GM12878 (cell line): ENCODE results near the gene ALDH3B2. TPM values are rescaled to one million over a fixed set of nuclear protein-coding genes. Genes with fewer than 3 reads are reported as not detected.

Experiments
- ATAC-seq: fragments of 200-7000 bp; cut with Tn5 transposase; 3 replicates; pipeline ENCODE4 v1.9.1; 2020; ENCODE audit warnings: mild to moderate bottlenecking, moderate library complexity
- BruUV-seq: library from RNA; stranded (reverse); fragments of 400-500 nt; replicated peaks from 2 replicates; lab custom pipeline; 2021; lab: Mats Ljungman, UMichigan
- CTCF ChIA-PET: fragments of 300-600 bp; sonication (Branson Sonifier 250); formaldehyde crosslinking; extraction: SDS; loops from one replicate; lab custom pipeline; 2021; ENCODE audit warnings: inconsistent platforms; lab: Yijun Ruan, JAX
- POLR2A ChIA-PET: fragments of 350-600 bp; formaldehyde crosslinking; extraction: SDS; loops from one replicate; lab custom pipeline; 2021; ENCODE audit warnings: inconsistent platforms; lab: Charles Lee
- RAD21 ChIA-PET: fragments of 300-600 bp; sonication (Branson Sonifier 250); formaldehyde crosslinking; loops from one replicate; lab custom pipeline; 2023; ENCODE audit warnings: antibody characterized with exemption; ENCODE audit not compliant: unreplicated experiment; lab: Charles Lee
- SMC1A ChIA-PET: fragments of 300-600 bp; sonication (Branson Sonifier 250); formaldehyde crosslinking; loops from one replicate; lab custom pipeline; 2023; ENCODE audit not compliant: unreplicated experiment, uncharacterized antibody; lab: Charles Lee
- DNase-seq: peaks from one replicate; pipeline ENCODE4 v3.0.0-alpha.2; 2011; ENCODE audit warnings: low read depth, low spot score
- FAIRE-seq: peaks from 3 replicates; lab custom pipeline; 2011; peaks lifted over from hg19 to GRCh38; lab: Jason Lieb, UNC
- H2AFZ ChIP-seq: 2 replicates; pipeline ENCODE4 v1.6.0; 2011; ENCODE audit warnings: low read depth, low read length, control low read depth; ENCODE audit not compliant: control insufficient read depth
- H3K27ac ChIP-seq: 2 replicates; pipeline ENCODE4 v1.5.1; 2011; ENCODE audit warnings: control low read depth; ENCODE audit not compliant: control insufficient read depth, insufficient read depth
- H3K27me3 ChIP-seq, 2 experiments: replicated peaks in 1 of 2; 2 replicates each; pipeline versions ENCODE4 v1.6.0 to v1.6.1; 2011; ENCODE audit warnings: low read length in 1 of 2; ENCODE audit not compliant: control insufficient read depth in 2 of 2, insufficient read depth in 2 of 2
- H3K36me3 ChIP-seq, 2 experiments: 2 replicates each; pipeline ENCODE4 v1.5.1; 2011; ENCODE audit warnings: low read length in 1 of 2; ENCODE audit not compliant: control insufficient read depth in 2 of 2, insufficient read depth in 2 of 2
- H3K4me1 ChIP-seq: 2 replicates; pipeline ENCODE4 v1.6.1; 2011; ENCODE audit warnings: mild to moderate bottlenecking, low read length, moderate library complexity, mixed read lengths; ENCODE audit not compliant: control insufficient read depth, insufficient read depth
- H3K4me2 ChIP-seq: 2 replicates; pipeline ENCODE4 v1.6.0; 2011; ENCODE audit warnings: control low read depth; ENCODE audit not compliant: control insufficient read depth, insufficient read depth
- H3K4me3 ChIP-seq: fragments of 200-600 bp; sonication (generic); 2 replicates; pipeline ENCODE4 v1.5.1; 2016
- H3K79me2 ChIP-seq: 2 replicates; pipeline ENCODE4 v1.6.0; 2011; ENCODE audit warnings: low read length; ENCODE audit not compliant: control insufficient read depth, insufficient read depth
- H3K9ac ChIP-seq: 2 replicates; pipeline ENCODE4 v1.8.0; 2011; ENCODE audit warnings: low read length, control low read depth, mixed read lengths; ENCODE audit not compliant: control insufficient read depth, insufficient read depth
- H3K9me3 ChIP-seq: replicated peaks from 3 replicates; pipeline ENCODE4 v1.5.1; 2011; ENCODE audit warnings: mild to moderate bottlenecking, low read length; ENCODE audit not compliant: control insufficient read depth, insufficient read depth
- H4K20me1 ChIP-seq: 2 replicates; pipeline ENCODE4 v1.6.0; 2011; ENCODE audit not compliant: control insufficient read depth, insufficient read depth
- BMI1 ChIP-seq: fragments of 450-650 bp; IDR thresholded peaks from 2 replicates; pipeline ENCODE4 v1.6.1; 2016; ENCODE audit warnings: mild to moderate bottlenecking, moderate library complexity, borderline replicate concordance
- CBX3 ChIP-seq: fragments of 200-600 bp; sonication (generic); IDR thresholded peaks from 2 replicates; pipeline ENCODE4 v1.6.1; 2016; ENCODE audit warnings: low read depth, borderline replicate concordance
- E2F4 ChIP-seq: IDR thresholded peaks from 2 replicates; pipeline ENCODE4 v1.6.1; 2012; ENCODE audit warnings: low read depth, low read length, improper control_type of control experiment
- ETV6 ChIP-seq, 2 experiments: fragments of 450-650 bp in 1 of 2; IDR thresholded peaks in 1 of 2; conservative IDR thresholded peaks in 1 of 2; 2 replicates each; pipeline ENCODE4 v1.6.1; 2014; ENCODE audit warnings: antibody characterized with exemption in 1 of 2, borderline replicate concordance in 1 of 2, low read depth in 1 of 2, mild to moderate bottlenecking in 1 of 2, moderate library complexity in 1 of 2
- HDAC6 ChIP-seq: fragments of 200-600 bp; sonication (generic); IDR thresholded peaks from one replicate; pipeline ENCODE4 v1.8.0; 2017; ENCODE audit warnings: antibody characterized with exemption; ENCODE audit not compliant: unreplicated experiment
- KAT2A ChIP-seq: conservative IDR thresholded peaks from 2 replicates; pipeline ENCODE4 v1.6.1; 2011; ENCODE audit warnings: low read depth, low read length; ENCODE audit not compliant: control insufficient read depth
- MTA3 ChIP-seq: IDR thresholded peaks from 2 replicates; pipeline ENCODE4 v1.6.1; 2012; ENCODE audit warnings: low read length, inconsistent platforms, borderline replicate concordance
- NR2C2 ChIP-seq: IDR thresholded peaks from 2 replicates; pipeline ENCODE4 v1.6.1; 2011; ENCODE audit warnings: borderline replicate concordance, low read depth; ENCODE audit not compliant: control insufficient read depth, insufficient read length
- NRF1 ChIP-seq: conservative IDR thresholded peaks from 2 replicates; pipeline ENCODE4 v1.6.1; 2011; ENCODE audit warnings: mild to moderate bottlenecking, low read depth, low read length, improper control_type of control experiment
- PKNOX1 ChIP-seq: fragments of 450-650 bp; IDR thresholded peaks from 2 replicates; pipeline ENCODE4 v1.6.1; 2016; ENCODE audit warnings: mild to moderate bottlenecking
- SREBF1 ChIP-seq: IDR thresholded peaks from 2 replicates; pipeline ENCODE4 v1.6.1; 2012; ENCODE audit warnings: mild to moderate bottlenecking, low read length
- ZBTB33 ChIP-seq: fragments of 450-650 bp; IDR thresholded peaks from 2 replicates; pipeline ENCODE4 v1.6.1; 2017; ENCODE audit warnings: mild to moderate bottlenecking
- ZNF274 ChIP-seq: IDR thresholded peaks from one replicate; pipeline ENCODE4 v1.8.0; 2011; ENCODE audit not compliant: insufficient read length, insufficient read depth
- ZSCAN29 ChIP-seq: fragments of 450-650 bp; IDR thresholded peaks from 2 replicates; pipeline ENCODE4 v1.6.1; 2017; ENCODE audit warnings: mild to moderate bottlenecking, moderate library complexity
- WGBS: methylation state at CpG from one replicate; pipeline ENCODE4 v1.1.6; 2016; ENCODE audit warnings: low lambda C conversion rate; ENCODE audit not compliant: insufficient replicate concordance, insufficient coverage; ENCODE audit errors: missing lambda C conversion rate; 5-methylcytosine and 5-hydroxymethylcytosine counted together
- in situ Hi-C: fragments of 300-500 bp; cut with MboI; formaldehyde crosslinking; loops from 9 replicates; pipeline ENCODE4 v1.14.3; 2018; ENCODE audit warnings: mixed read lengths
- intact Hi-C: fragments of 100-400 bp; cut with micrococcal nuclease; formaldehyde crosslinking; loops from one replicate; pipeline ENCODE4 v1.14.2; 2022; ENCODE audit not compliant: unreplicated experiment
- polyA plus RNA-seq, 11 experiments: library from polyadenylated mRNA; depleted of rRNA in 4 of 11; unstranded in 6 of 11; stranded (reverse) in 5 of 11; fragments of >200 nt; fragmentation: Nextera tagmentation in 4 of 11; fragmentation: Illumina TruSeq in 1 of 11; extraction: Ambion mirVana in 4 of 11; extraction: Trizol in 1 of 11; gene quantifications; 1 replicate in 1 of 11; 2 replicates in 10 of 11; pipeline versions ENCODE4 v1.2.1 to v1.2.3, GENCODE V29; 2011 to 2016; ENCODE audit warnings: inconsistent platforms in 2 of 11, missing spikeins in 2 of 11, low read depth in 1 of 11
- total RNA-seq, 4 experiments: library from RNA; depleted of rRNA in 3 of 4; stranded (reverse); fragments of >200 nt in 3 of 4; fragmentation: Illumina TruSeq in 1 of 4; extraction: Trizol in 1 of 4; gene quantifications; 2 replicates each; pipeline versions ENCODE4 v1.2.1 to v1.2.3, GENCODE V29; 2013 to 2021
- TF ChIP-seq, protein P1 (sequence below), 3 experiments: IDR thresholded peaks in 2 of 3; conservative IDR thresholded peaks in 1 of 3; 2 replicates each; pipeline ENCODE4 v1.5.1; 2011; ENCODE audit warnings: low read depth in 3 of 3, low read length in 3 of 3, mild to moderate bottlenecking in 3 of 3, control low read depth in 2 of 3, moderate library complexity in 2 of 3, inconsistent platforms in 1 of 3, mixed read lengths in 1 of 3; ENCODE audit not compliant: control insufficient read depth in 2 of 3, insufficient read depth in 1 of 3; ENCODE audit errors: extremely low read depth in 1 of 3

Gene ALDH3B2
- total and polyA plus RNA-seq, 10 of the 15 experiments (the other 5 are each of a cell fraction or from before 2014, with no cell fraction given), result 0.09 to 0.17 TPM; not detected in 8

DNA sequence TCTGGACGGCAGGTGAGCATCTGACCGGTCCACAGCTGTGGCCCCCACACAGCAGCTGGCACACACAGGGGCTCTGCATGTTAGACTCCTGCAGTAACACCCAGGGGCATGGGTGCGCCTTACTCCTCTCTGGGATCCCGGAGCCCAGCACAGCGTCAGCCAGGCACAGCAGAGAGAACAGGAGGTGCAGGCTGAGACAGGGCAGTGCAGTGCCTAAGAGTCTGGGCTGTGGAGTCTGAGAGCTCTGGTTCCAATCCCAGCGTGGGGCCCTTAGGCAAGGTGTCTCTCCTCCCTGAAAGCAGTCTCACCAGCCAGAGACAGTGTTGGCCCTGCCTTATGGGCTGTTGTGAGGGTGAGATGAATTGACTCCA, 47.0 kb downstream of the ALDH3B2 start:
- Histone ChIP-seq H3K27ac (no peak overlapping the region), H3K79me2 (no peaks in the 10 kb centered on the region), H4K20me1 (no peaks in the 10 kb centered on the region), H3K4me2 (no peak overlapping the region), H3K27me3 (no peaks in the 10 kb centered on the region), H2AFZ (no peak overlapping the region), H3K36me3 (no peaks in the 10 kb centered on the region), H3K4me3 (no peak overlapping the region), H3K9me3 (no peaks in the 10 kb centered on the region), H3K9ac (no peak overlapping the region), H3K4me1 (peaks cover 15% of the 10 kb centered on the region)
- ChIA-PET RAD21 (interaction anchor here (5.1 kb wide), 1 partner anchor 50 kb away, joined by 25 read pairs; no protein-coding TSS in a partner anchor), SMC1A (interaction anchor here (1.3 to 6.4 kb wide), 5 partner anchors 10 to 48 kb away, joined by 3 to 52 read pairs (median 14); partner anchors contain the start of gene GSTP1), POLR2A (interaction anchor here (0.6 to 2.7 kb wide), 3 partner anchors 8 to 13 kb away, joined by 5 to 14 read pairs (median 9); no protein-coding TSS in a partner anchor), CTCF (interaction anchor here (3.9 to 6.4 kb wide), 6 partner anchors 12 to 54 kb away, joined by 26 to 71 read pairs (median 48); partner anchors contain the start of genes ACY3 and GSTP1)
- WGBS, result 85% methylated on average over 6 of the region's 6 CpGs
- no TSS peak for BruUV-seq
- in situ Hi-C loops (no loop called here), intact Hi-C loops (no loop called here)
- FAIRE-seq (no peak), ATAC-seq (no peak), DNase-seq (no peak)
- TF ChIP-seq MTA3, result no peak
- TF ChIP-seq SREBF1, result no peak
- TF ChIP-seq HDAC6, result no peak
- TF ChIP-seq NRF1, result no peak
- TF ChIP-seq ZBTB33, result no peak
- TF ChIP-seq KAT2A, result no peak
- no peak for TF ChIP-seq PKNOX1
- TF ChIP-seq E2F4, result no peak
- TF ChIP-seq NR2C2, result no peak
- TF ChIP-seq ZSCAN29, result no peak
- no peak for TF ChIP-seq BMI1
- TF ChIP-seq ETV6 (conservative IDR thresholded peaks at IDR 0.05 in 1 of 2, IDR thresholded peaks at IDR 0.05 in 1 of 2; ENCODE audit: borderline replicate concordance in 1 of 2, low read depth in 1 of 2), result no peak
- TF ChIP-seq, protein P1, sequence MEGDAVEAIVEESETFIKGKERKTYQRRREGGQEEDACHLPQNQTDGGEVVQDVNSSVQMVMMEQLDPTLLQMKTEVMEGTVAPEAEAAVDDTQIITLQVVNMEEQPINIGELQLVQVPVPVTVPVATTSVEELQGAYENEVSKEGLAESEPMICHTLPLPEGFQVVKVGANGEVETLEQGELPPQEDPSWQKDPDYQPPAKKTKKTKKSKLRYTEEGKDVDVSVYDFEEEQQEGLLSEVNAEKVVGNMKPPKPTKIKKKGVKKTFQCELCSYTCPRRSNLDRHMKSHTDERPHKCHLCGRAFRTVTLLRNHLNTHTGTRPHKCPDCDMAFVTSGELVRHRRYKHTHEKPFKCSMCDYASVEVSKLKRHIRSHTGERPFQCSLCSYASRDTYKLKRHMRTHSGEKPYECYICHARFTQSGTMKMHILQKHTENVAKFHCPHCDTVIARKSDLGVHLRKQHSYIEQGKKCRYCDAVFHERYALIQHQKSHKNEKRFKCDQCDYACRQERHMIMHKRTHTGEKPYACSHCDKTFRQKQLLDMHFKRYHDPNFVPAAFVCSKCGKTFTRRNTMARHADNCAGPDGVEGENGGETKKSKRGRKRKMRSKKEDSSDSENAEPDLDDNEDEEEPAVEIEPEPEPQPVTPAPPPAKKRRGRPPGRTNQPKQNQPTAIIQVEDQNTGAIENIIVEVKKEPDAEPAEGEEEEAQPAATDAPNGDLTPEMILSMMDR (IDR thresholded peaks at IDR 0.05 in 2 of 3, conservative IDR thresholded peaks at IDR 0.05 in 1 of 3; ENCODE audit: control insufficient read depth in 2 of 3, extremely low read depth in 1 of 3, insufficient read depth in 1 of 3, low read depth in 3 of 3, low read length in 3 of 3), result no peak
- no peak for TF ChIP-seq CBX3
- no peak for TF ChIP-seq ZNF274
